CD8-positive, alpha-beta memory T cell (primary cell): ENCODE measurements around the gene ALKBH5. TPM values are rescaled to one million over a fixed set of nuclear protein-coding genes. Genes with fewer than 3 reads are reported as not detected.

ENCODE experiments used
- CTCF ChIA-PET: fragments of 350-600 bp; sonication (Branson Sonifier 250); formaldehyde crosslinking; loops from one replicate; lab custom pipeline; 2021; ENCODE audit warnings: antibody characterized with exemption; lab: Charles Lee
- POLR2A ChIA-PET: fragments of 350-600 bp; sonication (Branson Sonifier 250); formaldehyde crosslinking; loops from one replicate; lab custom pipeline; 2021; ENCODE audit warnings: antibody characterized with exemption; lab: Charles Lee
- DNase-seq, 5 donors: peaks; one replicate each; pipeline versions ENCODE4 v3.0.0 to v3.0.0-alpha.2; 2020 to 2022; ENCODE audit warnings: mixed read lengths in 1 of 5
- H3K27ac ChIP-seq: one replicate; pipeline ENCODE4 v1.7.0; 2013; ENCODE audit warnings: low read depth, mild to moderate bottlenecking, low read length, moderate library complexity
- H3K27me3 ChIP-seq: 2 replicates; pipeline ENCODE4 v1.7.0; 2013; ENCODE audit warnings: low read length, mild to moderate bottlenecking; ENCODE audit not compliant: insufficient read depth, poor library complexity, severe bottlenecking
- H3K36me3 ChIP-seq: 2 replicates; pipeline ENCODE4 v1.7.0; 2013; ENCODE audit warnings: mild to moderate bottlenecking, low read length, moderate library complexity; ENCODE audit not compliant: insufficient read depth
- H3K4me1 ChIP-seq: 2 replicates; pipeline ENCODE4 v1.7.0; 2013; ENCODE audit warnings: mild to moderate bottlenecking, low read length, moderate library complexity; ENCODE audit not compliant: insufficient read depth
- H3K4me3 ChIP-seq: 2 replicates; pipeline ENCODE4 v1.7.0; 2013; ENCODE audit warnings: mild to moderate bottlenecking, low read length
- H3K9me3 ChIP-seq: 2 replicates; pipeline ENCODE4 v1.7.0; 2013; ENCODE audit warnings: mild to moderate bottlenecking, low read length
- H3K27ac Mint-ChIP-seq, 8 donors: one replicate each; pipeline ENCODE4 v1.8.0; 2020 to 2021; ENCODE audit warnings: mixed read lengths in 8 of 8, mild to moderate bottlenecking in 6 of 8, inconsistent platforms in 3 of 8, moderate library complexity in 3 of 8
- H3K27me3 Mint-ChIP-seq, 2 donors: one replicate each; pipeline ENCODE4 v1.8.0; 2020 to 2021; ENCODE audit warnings: mixed read lengths in 2 of 2, mild to moderate bottlenecking in 1 of 2, moderate library complexity in 1 of 2
- H3K36me3 Mint-ChIP-seq, 3 donors: one replicate each; pipeline ENCODE4 v1.8.0; 2020 to 2021; ENCODE audit warnings: mixed read lengths in 3 of 3, inconsistent platforms in 1 of 3, mild to moderate bottlenecking in 1 of 3
- H3K4me1 Mint-ChIP-seq, 3 donors: one replicate each; pipeline ENCODE4 v1.8.0; 2020 to 2021; ENCODE audit warnings: mixed read lengths in 3 of 3, inconsistent platforms in 1 of 3, mild to moderate bottlenecking in 1 of 3
- H3K4me3 Mint-ChIP-seq, 7 donors: one replicate each; pipeline ENCODE4 v1.8.0; 2020 to 2021; ENCODE audit warnings: mixed read lengths in 7 of 7, mild to moderate bottlenecking in 6 of 7, moderate library complexity in 4 of 7, inconsistent platforms in 2 of 7
- H3K9me3 Mint-ChIP-seq, 5 donors: one replicate each; pipeline ENCODE4 v1.8.0; 2020 to 2022; ENCODE audit warnings: mixed read lengths in 5 of 5, mild to moderate bottlenecking in 3 of 5, moderate library complexity in 2 of 5, inconsistent platforms in 1 of 5
- polyA plus RNA-seq: library from polyadenylated mRNA; unstranded; fragments of 300-500 nt; fragmentation: Illumina TruSeq; gene quantifications from one replicate; pipeline ENCODE4 v1.2.3, GENCODE V29; 2021
- total RNA-seq, 2 experiments: library from RNA; stranded (reverse); gene quantifications; one replicate each; pipeline ENCODE4 v1.2.3, GENCODE V29; 2021

Gene ALKBH5
- total and polyA plus RNA-seq, 3 experiments from 2014 or later, result 117 to 152 (median 123) TPM

DNA sequence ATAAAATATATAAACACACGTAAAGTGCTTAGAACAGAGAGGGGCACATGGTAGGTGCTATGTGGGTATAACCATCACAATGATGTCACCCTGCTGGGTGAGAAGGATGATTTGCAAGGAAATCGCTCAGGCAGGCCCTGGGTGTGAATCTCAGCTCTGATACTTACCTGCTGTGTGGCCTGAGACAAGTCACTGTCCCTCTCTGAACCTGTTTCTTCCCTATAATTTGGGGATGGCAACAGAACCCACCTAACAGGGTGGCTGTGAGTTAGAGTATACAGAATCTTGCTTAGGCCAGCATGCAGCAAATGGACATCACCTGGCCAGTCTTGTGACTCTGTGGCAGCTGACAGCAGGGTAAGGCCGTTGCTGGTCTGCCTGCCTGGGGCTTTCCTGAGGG is 36.6 kb upstream of the ALKBH5 start:
- H3K4me3 Mint-ChIP-seq, result no peak overlapping the region
- no peaks in the 10 kb centered on the region for H3K4me1 ChIP-seq
- H3K27ac ChIP-seq, result no peak overlapping the region
- ChIA-PET POLR2A (no interaction called here), CTCF (interaction anchor here (1.1 kb wide), 1 partner anchor 10 kb away, joined by 3 read pairs; no protein-coding TSS in a partner anchor)
- no peaks in the 10 kb centered on the region for H3K27me3 ChIP-seq
- H3K27ac Mint-ChIP-seq, result no peak overlapping the region
- H3K4me1 Mint-ChIP-seq, result no peaks in the 10 kb centered on the region
- H3K4me3 ChIP-seq, result no peak overlapping the region
- no peaks in the 10 kb centered on the region for H3K36me3 Mint-ChIP-seq
- H3K27me3 Mint-ChIP-seq, result no peaks in the 10 kb centered on the region
- H3K9me3 Mint-ChIP-seq, result no peaks in the 10 kb centered on the region
- no peaks in the 10 kb centered on the region for H3K9me3 ChIP-seq
- DNase-seq, result no peak
- no peaks in the 10 kb centered on the region for H3K36me3 ChIP-seq

DNA sequence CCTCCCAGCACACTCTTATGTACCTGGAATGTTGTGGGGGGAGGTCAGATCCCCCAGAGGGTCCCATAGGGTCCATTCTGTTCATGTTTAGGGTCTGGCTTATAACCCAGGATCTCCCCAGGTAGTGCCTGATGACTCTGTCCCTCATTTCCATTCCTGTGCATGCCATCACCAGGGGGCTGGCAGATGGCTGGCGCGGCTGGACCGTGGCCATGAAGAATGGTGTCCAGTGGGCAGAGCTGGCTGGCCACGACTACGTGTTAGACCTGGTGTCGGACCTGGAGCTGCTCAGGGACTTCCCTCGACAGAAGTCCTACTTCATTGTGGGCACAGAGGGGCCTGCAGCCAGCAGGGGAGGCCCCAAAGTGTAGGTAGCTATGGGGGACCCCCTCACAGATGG is 35.0 kb upstream of the ALKBH5 start:
- Mint-ChIP-seq H3K27me3 (peaks cover 0 to 1% of the 10 kb centered on the region in 2 donors), H3K9me3 (no peaks in the 10 kb centered on the region), H3K4me1 (peaks cover 0 to 8% (median 4%) of the 10 kb centered on the region in 3 donors), H3K4me3 (no peak overlapping the region), H3K36me3 (no peaks in the 10 kb centered on the region), H3K27ac (no peak overlapping the region)
- ChIA-PET POLR2A (no interaction called here), CTCF (no interaction called here)
- no peak for DNase-seq
- H3K9me3 ChIP-seq, result no peaks in the 10 kb centered on the region
- H3K36me3 ChIP-seq, result no peaks in the 10 kb centered on the region
- H3K4me1 ChIP-seq, result no peaks in the 10 kb centered on the region
- no peak overlapping the region for H3K4me3 ChIP-seq
- H3K27me3 ChIP-seq, result no peaks in the 10 kb centered on the region
- H3K27ac ChIP-seq, result no peak overlapping the region

DNA sequence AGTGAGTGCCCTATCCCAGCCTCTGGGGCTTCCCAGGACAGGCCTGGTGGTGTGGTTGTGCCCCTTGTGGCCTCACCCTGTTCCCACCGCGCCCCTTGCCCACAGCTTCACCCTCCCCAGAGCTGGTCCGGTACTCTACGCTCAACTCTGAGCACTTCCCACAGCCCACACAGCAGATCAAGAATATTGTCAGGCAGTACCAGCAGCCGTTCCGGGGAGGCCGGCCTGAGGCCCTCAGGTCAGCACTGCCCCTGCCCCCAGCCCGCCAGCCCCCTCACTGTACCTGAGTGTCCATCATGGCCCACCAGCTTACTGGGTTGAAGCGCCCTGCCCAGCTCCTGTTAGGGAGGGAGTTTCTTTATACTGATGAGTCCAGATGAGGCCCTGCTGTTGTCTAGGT is 32.3 kb upstream of the ALKBH5 start:
- Histone ChIP-seq H3K9me3 (no peaks in the 10 kb centered on the region), H3K4me1 (no peaks in the 10 kb centered on the region), H3K4me3 (no peak overlapping the region), H3K27ac (no peak overlapping the region), H3K27me3 (no peaks in the 10 kb centered on the region), H3K36me3 (no peaks in the 10 kb centered on the region)
- Mint-ChIP-seq H3K9me3 (no peaks in the 10 kb centered on the region), H3K27ac (no peak overlapping the region), H3K4me3 (no peak overlapping the region), H3K27me3 (peaks cover 0 to 1% of the 10 kb centered on the region in 2 donors), H3K4me1 (peaks cover 0 to 20% (median 8%) of the 10 kb centered on the region in 3 donors), H3K36me3 (no peaks in the 10 kb centered on the region)
- ChIA-PET POLR2A (no interaction called here), CTCF (no interaction called here)
- DNase-seq, result no peak

DNA sequence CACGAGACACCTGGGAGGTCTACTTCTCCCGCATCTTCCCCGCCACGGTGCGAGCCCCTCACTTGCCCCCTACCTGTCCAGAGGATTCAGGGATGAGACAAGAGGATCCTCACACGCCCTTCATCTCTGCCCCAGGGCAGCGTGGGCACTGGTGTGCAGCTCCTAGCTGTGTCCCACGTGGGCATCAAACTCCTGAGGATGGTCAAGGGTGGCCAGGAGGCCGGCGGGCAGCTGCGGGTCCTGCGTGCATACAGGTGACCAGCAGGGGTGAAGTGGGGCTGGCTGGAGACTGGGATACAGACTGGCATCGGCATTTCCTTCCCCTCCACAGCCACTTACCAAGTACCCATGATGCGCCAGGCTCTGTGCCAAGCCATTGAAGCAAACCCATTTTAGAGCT is 28.4 kb upstream of the ALKBH5 start:
- no peak for DNase-seq
- peak overlapping the region in 1 of 7 donors; percentile 19 for H3K4me3 Mint-ChIP-seq
- no peaks in the 10 kb centered on the region for H3K36me3 Mint-ChIP-seq
- peaks cover 0 to 1% of the 10 kb centered on the region in 2 donors for H3K27me3 Mint-ChIP-seq
- H3K4me1 Mint-ChIP-seq, result peaks cover 5 to 40% (median 19%) of the 10 kb centered on the region in 3 donors
- no peak overlapping the region for H3K4me3 ChIP-seq
- CTCF ChIA-PET, result interaction anchor here (1.2 to 1.6 kb wide), 2 partner anchors 11 to 13 kb away, joined by 3 to 6 read pairs; no protein-coding TSS in a partner anchor
- peaks cover 7% of the 10 kb centered on the region for H3K4me1 ChIP-seq
- no peaks in the 10 kb centered on the region for H3K9me3 ChIP-seq
- H3K27ac ChIP-seq, result no peak overlapping the region
- H3K36me3 ChIP-seq, result no peaks in the 10 kb centered on the region
- POLR2A ChIA-PET, result no interaction called here
- H3K27me3 ChIP-seq, result no peaks in the 10 kb centered on the region
- no peak overlapping the region for H3K27ac Mint-ChIP-seq
- no peaks in the 10 kb centered on the region for H3K9me3 Mint-ChIP-seq

DNA sequence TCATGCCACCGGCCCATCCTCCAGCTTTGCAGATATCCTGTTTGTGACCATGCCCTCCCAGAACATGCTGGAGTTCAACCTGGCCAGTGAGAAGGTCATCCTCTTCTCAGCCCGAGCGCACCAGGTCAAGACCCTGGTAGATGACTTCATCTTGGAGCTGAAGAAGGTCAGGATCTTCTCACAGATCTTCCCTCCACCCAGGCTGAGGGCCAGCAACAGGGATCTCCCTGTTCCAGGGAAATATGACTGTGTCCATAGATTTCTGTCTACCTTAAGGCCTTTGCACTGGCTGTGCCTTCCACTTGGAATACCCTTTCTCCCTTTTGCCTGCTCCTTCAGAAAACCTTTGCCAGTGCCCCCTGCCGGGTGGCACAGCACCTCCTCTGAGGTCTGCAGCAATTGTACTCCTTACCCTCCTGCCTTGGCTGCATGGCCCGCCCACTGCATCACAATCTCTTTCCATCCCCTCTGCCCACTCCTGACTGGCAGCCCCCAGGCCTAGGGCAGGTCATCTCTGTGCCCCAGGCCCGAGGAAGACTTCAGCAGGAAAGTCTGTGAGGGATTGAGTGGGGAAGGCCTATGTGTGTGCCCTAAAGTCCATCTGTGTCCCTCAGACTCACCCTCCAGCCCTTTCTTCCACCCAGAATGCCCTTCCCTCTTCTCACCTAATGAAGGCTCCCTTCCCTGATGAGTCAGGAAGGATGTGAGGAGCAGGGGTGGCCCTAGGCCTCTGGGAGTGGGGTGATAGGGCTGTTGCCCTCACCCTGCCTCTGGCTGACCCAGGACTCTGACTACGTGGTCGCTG is 27.3 kb upstream of the ALKBH5 start:
- no peaks in the 10 kb centered on the region for H3K9me3 Mint-ChIP-seq

DNA sequence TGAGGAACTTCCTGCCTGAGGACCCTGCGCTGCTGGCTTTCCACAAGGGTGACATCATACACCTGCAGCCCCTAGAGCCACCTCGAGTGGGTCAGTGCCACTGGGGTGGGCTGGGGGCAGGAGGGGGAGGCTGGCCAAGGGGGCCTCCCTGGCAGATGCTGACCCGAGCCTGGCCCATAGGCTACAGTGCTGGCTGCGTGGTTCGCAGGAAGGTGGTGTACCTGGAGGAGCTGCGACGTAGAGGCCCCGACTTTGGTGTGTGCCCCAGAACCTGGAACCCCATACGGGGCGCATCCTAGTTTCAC is 26.7 kb upstream of the ALKBH5 start:
- H3K27ac ChIP-seq, result no peak overlapping the region
- POLR2A ChIA-PET, result no interaction called here

More for the DNA sequence above, 27.3 kb upstream of the ALKBH5 start:
- CTCF ChIA-PET, result interaction anchor here (1.2 kb wide), 1 partner anchor 12 kb away, joined by 3 read pairs; no protein-coding TSS in a partner anchor
- Mint-ChIP-seq H3K27ac (peak overlapping the region in 7 of 8 donors; percentile 11 to 78 (median 60)), H3K27me3 (peaks cover 0 to 1% of the 10 kb centered on the region in 2 donors), H3K4me1 (peaks cover 5 to 40% (median 19%) of the 10 kb centered on the region in 3 donors), H3K4me3 (peak overlapping the region in 2 of 7 donors; percentile 17 to 24), H3K36me3 (no peaks in the 10 kb centered on the region)
- POLR2A ChIA-PET, result no interaction called here
- H3K4me1 ChIP-seq, result peaks cover 7% of the 10 kb centered on the region
- no peaks in the 10 kb centered on the region for H3K27me3 ChIP-seq
- DNase-seq, result no peak
- H3K9me3 ChIP-seq, result no peaks in the 10 kb centered on the region
- no peak overlapping the region for H3K27ac ChIP-seq
- no peak overlapping the region for H3K4me3 ChIP-seq
- no peaks in the 10 kb centered on the region for H3K36me3 ChIP-seq

DNA sequence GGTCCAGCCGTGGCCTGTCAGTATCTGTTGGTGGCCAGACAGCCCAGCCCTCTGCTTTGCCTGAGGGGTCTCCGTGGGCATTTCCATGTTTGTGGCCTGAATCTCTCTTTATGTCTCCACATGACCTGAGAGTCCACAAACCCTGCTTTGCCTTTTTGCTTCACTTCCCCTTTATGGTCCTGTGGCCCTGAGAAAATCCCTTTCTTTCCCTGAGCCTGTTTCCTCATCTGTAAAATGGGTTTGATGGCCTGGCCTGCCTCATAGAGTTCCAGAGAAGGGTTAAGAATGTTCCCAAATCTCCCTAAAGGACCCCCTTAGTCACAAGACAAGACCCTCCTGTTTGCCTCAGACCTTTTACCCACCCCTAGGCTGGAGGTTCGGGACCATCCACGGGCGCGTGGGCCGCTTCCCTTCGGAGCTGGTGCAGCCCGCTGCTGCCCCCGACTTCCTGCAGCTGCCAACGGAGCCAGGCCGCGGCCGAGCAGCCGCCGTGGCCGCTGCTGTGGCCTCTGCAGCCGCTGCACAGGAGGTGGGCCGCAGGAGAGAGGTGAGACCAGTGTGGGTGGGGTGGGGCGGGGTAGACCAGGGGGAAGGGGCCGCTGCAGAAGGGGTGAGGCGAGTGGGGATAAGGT is 26.2 kb upstream of the ALKBH5 start:
- Histone ChIP-seq H3K27ac (no peak overlapping the region), H3K4me1 (peaks cover 7% of the 10 kb centered on the region), H3K27me3 (no peaks in the 10 kb centered on the region), H3K9me3 (no peaks in the 10 kb centered on the region), H3K4me3 (no peak overlapping the region), H3K36me3 (no peaks in the 10 kb centered on the region)
- Mint-ChIP-seq H3K9me3 (no peaks in the 10 kb centered on the region), H3K27ac (peak overlapping the region in 7 of 8 donors; percentile 67 to 96 (median 89)), H3K36me3 (peaks cover 0 to 1% (median 0%) of the 10 kb centered on the region in 3 donors), H3K27me3 (peaks cover 0 to 1% of the 10 kb centered on the region in 2 donors), H3K4me3 (peak overlapping the region in 5 of 7 donors; percentile 78 to 87 (median 83)), H3K4me1 (peaks cover 5 to 40% (median 19%) of the 10 kb centered on the region in 3 donors)
- ChIA-PET CTCF (interaction anchor here (1.0 to 1.1 kb wide), 2 partner anchors 15 to 26 kb away, joined by 3 to 4 read pairs; partner anchors contain the start of gene ALKBH5), POLR2A (interaction anchor here (1.4 kb wide), 1 partner anchor 26 kb away, joined by 10 read pairs; the partner anchor contains the start of gene ALKBH5)
- DNase-seq, result no peak

More for the DNA sequence above, 26.7 kb upstream of the ALKBH5 start:
- H3K36me3 ChIP-seq, result no peaks in the 10 kb centered on the region
- peaks cover 7% of the 10 kb centered on the region for H3K4me1 ChIP-seq
- Mint-ChIP-seq H3K36me3 (peaks cover 0 to 1% (median 0%) of the 10 kb centered on the region in 3 donors), H3K4me3 (no peak overlapping the region), H3K9me3 (no peaks in the 10 kb centered on the region), H3K27ac (peak overlapping the region in 1 of 8 donors; percentile 23), H3K4me1 (peaks cover 5 to 40% (median 19%) of the 10 kb centered on the region in 3 donors), H3K27me3 (peaks cover 0 to 1% of the 10 kb centered on the region in 2 donors)
- no peaks in the 10 kb centered on the region for H3K9me3 ChIP-seq
- no peaks in the 10 kb centered on the region for H3K27me3 ChIP-seq
- no peak overlapping the region for H3K4me3 ChIP-seq
- CTCF ChIA-PET, result no interaction called here
- no peak for DNase-seq
